MM.1S (cell line): ENCODE results near the gene TCTN3.

Experiments
- DNase-seq: peaks from one replicate; pipeline ENCODE4 v3.0.0-alpha.2; 2015
- H2AFZ ChIP-seq: fragments of 300-600 bp; sonication (generic); 2 replicates; pipeline ENCODE4 v1.6.0; 2016; ENCODE audit warnings: antibody characterized with exemption, low read length
- H3F3A ChIP-seq: fragments of 300-600 bp; sonication (generic); 2 replicates; pipeline ENCODE4 v1.6.1; 2016; ENCODE audit warnings: mild to moderate bottlenecking, antibody characterized with exemption, low read length, moderate library complexity, mixed read lengths; ENCODE audit not compliant: insufficient read depth
- H3K27ac ChIP-seq: fragments of 300-600 bp; sonication (generic); 2 replicates; pipeline ENCODE4 v1.5.1; 2016; ENCODE audit warnings: mild to moderate bottlenecking, low read length
- H3K27me3 ChIP-seq: fragments of 300-600 bp; sonication (generic); replicated peaks from 2 replicates; pipeline ENCODE4 v1.6.0; 2016; ENCODE audit warnings: low read length; ENCODE audit not compliant: insufficient read depth
- H3K36me3 ChIP-seq: fragments of 300-600 bp; sonication (generic); replicated peaks from 2 replicates; pipeline ENCODE4 v1.6.1; 2016; ENCODE audit warnings: mild to moderate bottlenecking, low read length, mixed read lengths; ENCODE audit not compliant: insufficient read depth
- H3K4me1 ChIP-seq: fragments of 300-600 bp; sonication (generic); 2 replicates; pipeline ENCODE4 v1.6.1; 2016; ENCODE audit warnings: low read length, mixed read lengths
- H3K4me2 ChIP-seq: fragments of 300-600 bp; sonication (generic); 2 replicates; pipeline ENCODE4 v1.6.0; 2016; ENCODE audit warnings: low read depth, low read length
- H3K4me3 ChIP-seq: fragments of 300-600 bp; sonication (generic); 2 replicates; pipeline ENCODE4 v1.5.1; 2016; ENCODE audit warnings: low read length, mixed read lengths
- H3K79me2 ChIP-seq: fragments of 300-600 bp; sonication (generic); 2 replicates; pipeline ENCODE4 v1.6.1; 2016; ENCODE audit warnings: mixed run types, low read length, mixed read lengths
- H3K9ac ChIP-seq: fragments of 300-600 bp; sonication (generic); 2 replicates; pipeline ENCODE4 v1.6.1; 2016; ENCODE audit warnings: low read length, mixed read lengths
- H3K9me2 ChIP-seq: fragments of 300-600 bp; sonication (generic); replicated peaks from 2 replicates; pipeline ENCODE4 v1.6.1; 2016; ENCODE audit warnings: mild to moderate bottlenecking, low read length, mixed read lengths; ENCODE audit not compliant: insufficient read depth
- H3K9me3 ChIP-seq: fragments of 300-600 bp; sonication (generic); replicated peaks from 2 replicates; pipeline ENCODE4 v1.6.1; 2016; ENCODE audit warnings: mild to moderate bottlenecking, low read length, mixed read lengths; ENCODE audit not compliant: insufficient read depth
- H4K20me1 ChIP-seq: fragments of 300-600 bp; sonication (generic); 2 replicates; pipeline ENCODE4 v1.6.1; 2016; ENCODE audit warnings: mild to moderate bottlenecking, low read length, moderate library complexity, mixed read lengths; ENCODE audit not compliant: insufficient read depth
- EZH2 ChIP-seq: fragments of 300-600 bp; sonication (generic); optimal IDR thresholded peaks from 2 replicates; pipeline ENCODE3; 2017; ENCODE audit warnings: low read depth, mild to moderate bottlenecking, antibody characterized with exemption, low read length, mixed read lengths
- EZH2phosphoT487 ChIP-seq: fragments of 300-600 bp; sonication (generic); IDR thresholded peaks from 2 replicates; pipeline ENCODE4 v1.6.1; 2018; ENCODE audit warnings: antibody characterized with exemption, low read length
- TF ChIP-seq, protein P1 (sequence below): fragments of 300-600 bp; sonication (generic); IDR thresholded peaks from 2 replicates; pipeline ENCODE4 v1.5.1; 2016; ENCODE audit warnings: antibody characterized with exemption, low read length, mixed read lengths

TCTN3 gene

DNA sequence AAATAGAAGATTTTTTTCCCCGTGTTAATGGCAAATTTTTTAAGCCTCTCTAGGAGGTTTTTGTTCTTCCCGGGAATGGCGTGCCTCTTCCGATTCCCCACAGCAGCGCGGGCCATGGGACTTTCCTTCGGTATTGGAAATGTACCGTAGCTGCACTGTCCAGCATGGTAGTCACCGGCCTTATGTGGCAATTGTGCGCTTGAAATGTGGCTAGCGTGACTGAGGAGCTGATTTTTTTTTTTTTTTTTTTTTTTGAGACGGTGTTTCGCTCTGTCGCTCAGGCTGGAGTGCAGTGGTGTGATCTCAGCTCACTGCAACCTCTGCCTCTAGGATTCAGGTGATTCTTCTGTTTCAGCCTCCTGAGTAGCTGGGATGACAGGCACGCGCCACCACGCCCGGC is 938 bp upstream of the TCTN3 start:
- H3K27me3 ChIP-seq: no peaks in the 10 kb centered on the region
- H3K36me3 ChIP-seq: no peaks in the 10 kb centered on the region
- H3F3A ChIP-seq: no peaks in the 10 kb centered on the region
- DNase-seq: no peak
- peak overlapping the region; percentile 25; the same call in 1 of the 2 replicates for H3K4me2 ChIP-seq
- no peaks in the 10 kb centered on the region for H4K20me1 ChIP-seq
- no peak overlapping the region for H3K4me3 ChIP-seq
- TF ChIP-seq, protein P1, sequence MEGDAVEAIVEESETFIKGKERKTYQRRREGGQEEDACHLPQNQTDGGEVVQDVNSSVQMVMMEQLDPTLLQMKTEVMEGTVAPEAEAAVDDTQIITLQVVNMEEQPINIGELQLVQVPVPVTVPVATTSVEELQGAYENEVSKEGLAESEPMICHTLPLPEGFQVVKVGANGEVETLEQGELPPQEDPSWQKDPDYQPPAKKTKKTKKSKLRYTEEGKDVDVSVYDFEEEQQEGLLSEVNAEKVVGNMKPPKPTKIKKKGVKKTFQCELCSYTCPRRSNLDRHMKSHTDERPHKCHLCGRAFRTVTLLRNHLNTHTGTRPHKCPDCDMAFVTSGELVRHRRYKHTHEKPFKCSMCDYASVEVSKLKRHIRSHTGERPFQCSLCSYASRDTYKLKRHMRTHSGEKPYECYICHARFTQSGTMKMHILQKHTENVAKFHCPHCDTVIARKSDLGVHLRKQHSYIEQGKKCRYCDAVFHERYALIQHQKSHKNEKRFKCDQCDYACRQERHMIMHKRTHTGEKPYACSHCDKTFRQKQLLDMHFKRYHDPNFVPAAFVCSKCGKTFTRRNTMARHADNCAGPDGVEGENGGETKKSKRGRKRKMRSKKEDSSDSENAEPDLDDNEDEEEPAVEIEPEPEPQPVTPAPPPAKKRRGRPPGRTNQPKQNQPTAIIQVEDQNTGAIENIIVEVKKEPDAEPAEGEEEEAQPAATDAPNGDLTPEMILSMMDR: no peak
- no peak for TF ChIP-seq EZH2phosphoT487
- TF ChIP-seq EZH2: no peak
- H2AFZ ChIP-seq: 0 out of 2 replicates have a peak overlapping the region, but pooled peaks have one; percentile 15
- no peaks in the 10 kb centered on the region for H3K9me3 ChIP-seq
- no peaks in the 10 kb centered on the region for H3K4me1 ChIP-seq
- peaks cover 24% of the 10 kb centered on the region for H3K79me2 ChIP-seq
- H3K27ac ChIP-seq: no peak overlapping the region
- no peak overlapping the region for H3K9ac ChIP-seq
- H3K9me2 ChIP-seq: no peaks in the 10 kb centered on the region

DNA sequence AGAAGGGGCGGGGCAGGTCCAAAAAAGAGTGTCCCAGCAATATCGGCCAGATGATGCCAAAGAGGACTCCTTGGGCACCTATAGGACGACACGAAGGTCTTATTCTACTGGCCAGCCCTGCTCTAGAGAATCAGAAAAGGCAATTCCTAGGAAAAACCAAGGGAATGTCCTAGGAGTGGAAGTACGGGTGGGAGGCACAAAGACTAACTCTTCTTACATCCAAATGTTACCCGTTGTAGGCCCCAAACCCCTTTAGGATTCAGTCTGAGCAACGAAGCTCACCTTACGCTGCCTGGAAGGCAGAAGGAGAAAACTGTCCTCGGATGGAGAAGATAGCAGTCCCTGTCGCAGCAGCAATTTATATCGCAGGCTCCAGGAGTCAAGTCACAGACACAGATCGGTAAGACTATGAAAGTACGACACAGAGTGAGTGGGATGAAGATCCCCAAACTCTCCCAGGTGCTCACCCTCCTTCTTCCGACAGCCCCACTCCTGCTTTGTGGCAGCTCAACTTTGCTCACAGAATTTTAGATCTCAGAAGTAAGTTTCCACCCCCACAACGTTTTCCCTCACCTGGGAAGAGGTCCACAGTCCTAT is 558 bp downstream of the TCTN3 start:
- Histone ChIP-seq H3F3A (no peaks in the 10 kb centered on the region), H3K27ac (peak overlapping the region; percentile 58; the same call in 1 of the 2 replicates)
- DNase-seq: peak; percentile 14

GRCh38 chr10:95691281-95691680 is 2.4 kb downstream of the TCTN3 start:
- Histone ChIP-seq H3K9ac (no peak overlapping the region), H3K36me3 (no peaks in the 10 kb centered on the region; the same call in 1 of the 2 replicates)

More for the DNA sequence above, 558 bp downstream of the TCTN3 start:
- peak overlapping the region; percentile 94 for H2AFZ ChIP-seq
- H3K9me3 ChIP-seq: no peaks in the 10 kb centered on the region
- peaks cover 24% of the 10 kb centered on the region for H3K79me2 ChIP-seq
- H3K4me3 ChIP-seq: peak overlapping the region; percentile 97
- no peaks in the 10 kb centered on the region for H3K9me2 ChIP-seq
- peak overlapping the region; percentile 92 for H3K9ac ChIP-seq
- H4K20me1 ChIP-seq: no peaks in the 10 kb centered on the region
- no peak for TF ChIP-seq EZH2phosphoT487
- TF ChIP-seq, protein P1: no peak
- TF ChIP-seq EZH2: no peak
- H3K4me2 ChIP-seq: peak overlapping the region; percentile 78
- H3K4me1 ChIP-seq: no peaks in the 10 kb centered on the region
- no peaks in the 10 kb centered on the region for H3K27me3 ChIP-seq
- no peaks in the 10 kb centered on the region for H3K36me3 ChIP-seq

More at GRCh38 chr10:95691281-95691680, 2.4 kb downstream of the TCTN3 start:
- Histone ChIP-seq H3K4me1 (no peaks in the 10 kb centered on the region), H3K27ac (no peak overlapping the region), H3K79me2 (peaks cover 24% of the 10 kb centered on the region), H3K27me3 (no peaks in the 10 kb centered on the region), H2AFZ (no peak overlapping the region), H3K9me3 (no peaks in the 10 kb centered on the region), H3K4me2 (no peak overlapping the region), H3K4me3 (no peak overlapping the region), H3F3A (no peaks in the 10 kb centered on the region), H4K20me1 (no peaks in the 10 kb centered on the region), H3K9me2 (no peaks in the 10 kb centered on the region)
- no peak for DNase-seq
- TF ChIP-seq, protein P1: no peak
- no peak for TF ChIP-seq EZH2phosphoT487
- no peak for TF ChIP-seq EZH2
